ENCODE results near the gene OPN3.

Gene OPN3

DNA sequence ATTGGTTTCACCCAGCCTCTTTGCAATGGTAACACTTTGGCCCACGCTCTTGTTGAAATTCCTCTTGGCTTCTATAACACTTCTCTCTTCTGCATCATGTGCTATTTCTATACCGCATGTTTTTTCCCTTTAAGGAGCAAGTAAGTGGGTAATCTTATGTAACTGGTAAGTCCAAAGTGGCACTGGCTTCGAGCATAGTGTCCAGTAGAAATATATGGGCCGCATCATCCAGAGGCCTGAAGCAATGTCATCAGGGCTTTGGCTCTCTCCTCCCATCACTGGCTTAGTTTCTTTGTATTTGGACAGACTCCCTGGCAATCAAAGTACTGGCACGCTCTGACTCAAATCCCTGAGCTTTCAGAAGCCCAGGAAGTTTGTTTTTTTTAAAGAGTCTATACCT lies 17.5 kb downstream of the OPN3 start:
- H3K4me3 ChIP-seq (ENCODE audit: low read length): no peak overlapping the region
- TF ChIP-seq, protein P1, sequence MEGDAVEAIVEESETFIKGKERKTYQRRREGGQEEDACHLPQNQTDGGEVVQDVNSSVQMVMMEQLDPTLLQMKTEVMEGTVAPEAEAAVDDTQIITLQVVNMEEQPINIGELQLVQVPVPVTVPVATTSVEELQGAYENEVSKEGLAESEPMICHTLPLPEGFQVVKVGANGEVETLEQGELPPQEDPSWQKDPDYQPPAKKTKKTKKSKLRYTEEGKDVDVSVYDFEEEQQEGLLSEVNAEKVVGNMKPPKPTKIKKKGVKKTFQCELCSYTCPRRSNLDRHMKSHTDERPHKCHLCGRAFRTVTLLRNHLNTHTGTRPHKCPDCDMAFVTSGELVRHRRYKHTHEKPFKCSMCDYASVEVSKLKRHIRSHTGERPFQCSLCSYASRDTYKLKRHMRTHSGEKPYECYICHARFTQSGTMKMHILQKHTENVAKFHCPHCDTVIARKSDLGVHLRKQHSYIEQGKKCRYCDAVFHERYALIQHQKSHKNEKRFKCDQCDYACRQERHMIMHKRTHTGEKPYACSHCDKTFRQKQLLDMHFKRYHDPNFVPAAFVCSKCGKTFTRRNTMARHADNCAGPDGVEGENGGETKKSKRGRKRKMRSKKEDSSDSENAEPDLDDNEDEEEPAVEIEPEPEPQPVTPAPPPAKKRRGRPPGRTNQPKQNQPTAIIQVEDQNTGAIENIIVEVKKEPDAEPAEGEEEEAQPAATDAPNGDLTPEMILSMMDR (conservative IDR thresholded peaks at IDR 0.05; ENCODE audit: low read length): no peak
- DNase-seq (ENCODE audit: low read depth): no peak

DNA sequence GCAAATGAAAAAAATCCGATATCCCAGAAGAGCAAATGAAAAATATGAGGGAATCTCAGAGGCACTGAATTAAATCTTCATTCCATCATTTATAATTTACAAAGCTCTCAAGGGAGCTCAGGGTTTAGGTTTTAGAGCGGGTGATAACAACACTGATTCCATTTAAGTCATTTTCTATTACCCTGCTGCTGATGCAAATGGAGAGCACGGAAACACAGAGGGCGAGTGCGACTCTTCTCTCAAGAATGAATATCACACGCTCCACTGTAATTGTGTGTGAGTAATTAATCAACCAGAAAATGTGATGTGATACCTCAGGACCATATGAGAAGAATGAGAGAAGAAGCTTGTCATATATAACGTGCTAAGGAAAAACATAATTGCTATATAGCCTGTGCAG lies 22.7 kb downstream of the OPN3 start:
- TF ChIP-seq, protein P1 (conservative IDR thresholded peaks at IDR 0.05; ENCODE audit: low read length): no peak
- DNase-seq (ENCODE audit: low read depth): no peak
- H3K4me3 ChIP-seq (ENCODE audit: low read length): no peak overlapping the region

DNA sequence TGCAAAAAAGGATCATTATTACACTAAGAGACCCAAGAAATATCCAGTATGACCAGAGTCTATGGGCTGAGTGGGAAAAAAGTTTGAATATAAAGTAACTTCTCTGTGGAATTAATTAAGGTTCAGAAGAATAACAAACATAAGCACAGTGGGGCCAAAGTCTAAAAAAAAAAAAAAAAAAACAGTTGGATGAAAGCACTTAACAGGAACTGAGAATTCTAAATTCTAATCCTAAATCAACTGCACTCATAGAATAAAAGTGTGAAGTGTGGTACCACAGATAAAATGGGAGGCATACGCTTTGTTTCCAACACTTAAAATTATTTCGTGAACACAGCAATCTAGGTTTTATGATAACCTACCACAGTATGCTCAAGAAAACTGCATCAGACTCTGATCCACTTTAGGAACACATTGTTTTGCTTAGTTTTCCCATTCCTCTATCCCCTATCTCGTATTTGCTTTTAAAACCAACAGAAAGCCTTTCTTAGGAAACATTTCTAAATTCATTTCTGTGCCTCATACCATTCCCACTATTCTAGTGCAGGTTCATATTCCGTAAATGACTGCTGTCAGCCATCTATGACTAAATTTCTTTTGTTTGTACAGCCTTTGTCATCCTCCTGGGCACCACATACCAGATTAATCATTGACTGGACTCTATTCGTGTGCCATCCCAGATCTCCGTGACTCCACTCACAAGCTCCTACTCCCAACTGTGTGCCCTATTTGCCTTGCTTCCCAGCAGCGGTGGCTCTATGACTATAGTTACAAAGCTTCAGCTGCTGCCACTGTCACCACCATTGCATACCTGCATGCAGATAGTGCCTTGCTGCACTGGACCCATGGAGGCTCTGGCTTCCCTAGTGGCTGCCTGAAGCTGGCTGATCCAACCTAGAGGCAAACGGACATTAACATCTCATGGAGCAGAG lies 24.9 kb downstream of the OPN3 start:
- no peak for DNase-seq (ENCODE audit: low read depth)
- no peak overlapping the region for H3K4me3 ChIP-seq (ENCODE audit: low read length)
- TF ChIP-seq, protein P1 (conservative IDR thresholded peaks at IDR 0.05; ENCODE audit: low read length): no peak

DNA sequence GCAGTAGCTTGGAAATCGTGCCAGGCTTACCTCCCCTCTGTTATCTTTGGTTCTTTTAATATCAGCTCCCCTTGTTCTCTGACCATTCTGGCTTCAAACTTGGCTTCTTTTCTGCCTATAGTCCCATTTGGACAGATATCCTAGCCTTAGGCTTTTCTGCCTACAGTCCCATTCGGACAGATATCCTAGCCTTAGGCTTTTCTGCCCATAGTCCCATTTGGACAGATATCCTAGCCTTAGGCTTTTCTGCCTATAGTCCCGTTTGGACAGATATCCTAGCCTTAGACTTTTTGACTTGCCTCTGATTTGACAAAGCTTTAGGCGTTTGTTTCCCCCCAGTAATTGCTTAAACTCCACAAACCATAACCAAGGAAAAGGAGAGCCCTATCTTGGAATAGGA lies 25.6 kb downstream of the OPN3 start:
- no peak for DNase-seq (ENCODE audit: low read depth)
- TF ChIP-seq, protein P1 (conservative IDR thresholded peaks at IDR 0.05; ENCODE audit: low read length): no peak
- no peak overlapping the region for H3K4me3 ChIP-seq (ENCODE audit: low read length)

DNA sequence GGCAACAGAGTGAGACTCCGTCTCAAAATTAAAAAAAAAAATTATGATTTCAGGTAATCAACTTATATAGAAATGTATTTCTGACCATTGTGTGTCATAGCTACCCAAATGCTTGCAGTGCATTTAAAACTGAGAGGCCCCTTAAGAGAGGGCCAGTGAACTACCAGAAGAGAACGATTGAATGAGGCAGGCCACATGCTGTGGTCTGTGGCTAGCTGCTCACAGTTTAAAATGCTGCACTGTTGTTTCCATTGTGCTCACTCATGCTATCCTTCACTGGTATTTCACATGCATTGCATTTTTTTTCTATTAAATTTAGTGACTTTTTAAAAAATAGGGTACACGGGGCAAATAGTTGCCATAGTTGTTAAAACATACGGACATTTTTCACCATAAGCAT lies 26.0 kb downstream of the OPN3 start:
- TF ChIP-seq, protein P1 (conservative IDR thresholded peaks at IDR 0.05; ENCODE audit: low read length): no peak
- H3K4me3 ChIP-seq (ENCODE audit: low read length): no peak overlapping the region
- DNase-seq (ENCODE audit: low read depth): no peak

DNA sequence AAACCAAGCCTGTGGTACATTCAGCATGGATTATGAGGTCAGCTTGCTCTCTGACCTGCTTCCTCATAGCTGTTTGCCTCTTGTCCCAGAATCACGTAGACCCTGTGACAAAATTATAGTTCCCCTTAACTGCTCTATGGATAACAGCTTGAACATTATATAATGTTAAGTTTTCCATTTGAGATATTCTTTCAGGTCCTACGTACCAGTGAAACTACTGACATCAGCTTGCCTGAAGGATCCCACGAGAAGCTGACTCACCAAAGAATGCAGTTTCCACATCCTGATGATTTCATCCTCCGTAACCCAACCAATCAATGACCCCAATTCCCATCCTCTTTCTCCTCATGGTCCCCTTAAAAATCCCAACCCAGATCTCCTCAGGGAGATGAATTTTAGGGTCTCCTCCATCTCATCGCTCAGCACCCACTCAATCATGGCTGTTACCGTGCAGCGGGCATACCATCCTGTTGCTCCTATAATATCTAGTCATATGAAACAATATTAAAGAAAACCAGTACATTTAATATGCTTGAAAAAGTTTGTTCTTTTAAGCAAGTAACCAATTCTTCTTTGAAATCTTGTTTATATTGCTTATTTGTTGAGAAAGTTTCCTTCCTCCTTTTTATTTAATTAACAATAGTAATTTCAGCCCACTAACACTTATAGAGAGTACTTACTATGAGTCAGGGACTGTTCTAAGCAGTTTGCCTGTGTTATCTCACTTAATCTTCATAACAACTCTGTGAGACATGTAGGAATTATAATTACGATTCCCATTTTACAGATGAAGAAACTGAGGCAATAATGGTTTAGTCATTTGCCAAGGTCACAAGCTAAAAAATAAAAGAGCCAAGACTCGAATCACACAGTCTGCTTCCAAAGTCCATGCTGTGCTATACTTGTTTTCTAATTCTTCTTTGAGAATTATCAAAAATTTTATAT lies 27.4 kb downstream of the OPN3 start:
- peak; percentile 82 for DNase-seq (ENCODE audit: low read depth)
- H3K4me3 ChIP-seq (ENCODE audit: low read length): no peak overlapping the region
- TF ChIP-seq, protein P1 (conservative IDR thresholded peaks at IDR 0.05; ENCODE audit: low read length): no peak
